DMS 273 treated with DMSO at 0.1 percent for 48 hours (cell line): Measurements from ENCODE around the gene FNTB.
"Not testable (repeated sequence)": the region's sequence is repeated elsewhere in the genome, so short reads cannot be mapped to it uniquely, and the experiment has no call there.

Source experiments
- DNase-seq: peaks from one replicate; lab custom pipeline; 2025; lab: John Stamatoyannopoulos, UW

The FNTB gene

DNA sequence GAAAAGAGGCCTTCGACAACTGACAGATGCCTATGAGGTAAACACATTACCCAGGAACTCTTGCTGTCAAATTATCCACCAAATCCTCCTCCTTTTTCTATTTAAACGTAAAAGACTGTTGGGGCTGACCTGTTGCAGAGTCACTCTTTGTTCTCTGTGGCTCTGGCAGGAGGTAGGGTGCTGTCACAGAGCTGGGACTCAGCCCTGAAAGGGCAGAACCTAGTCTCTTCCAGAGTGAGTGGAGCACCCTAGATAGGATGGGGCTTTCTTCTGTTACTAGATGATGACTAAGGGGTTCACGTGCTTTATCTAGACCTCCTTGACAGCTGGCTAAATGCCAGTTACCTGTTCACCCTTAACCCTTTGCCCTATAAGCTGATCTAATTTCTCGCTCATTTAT is 25.7 kb downstream of the FNTB start:
- DNase-seq, result no peak

DNA sequence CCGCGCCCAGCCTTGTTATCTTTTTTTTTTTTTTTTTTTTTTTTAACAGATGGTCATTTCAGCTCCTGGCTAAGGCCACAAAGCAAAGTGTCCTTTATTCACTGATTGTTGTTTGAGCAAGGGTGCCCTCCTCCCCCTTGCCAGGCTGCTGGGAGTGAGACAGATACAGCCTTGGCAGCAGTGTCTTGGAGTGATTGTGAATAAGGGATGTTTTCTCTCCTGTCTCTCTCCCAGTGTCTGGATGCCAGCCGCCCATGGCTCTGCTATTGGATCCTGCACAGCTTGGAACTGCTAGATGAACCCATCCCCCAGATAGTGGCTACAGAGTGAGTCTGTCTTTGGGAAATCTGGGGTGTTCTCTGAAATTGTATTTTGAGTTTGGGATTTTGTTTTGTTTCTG is 28.7 kb downstream of the FNTB start:
- DNase-seq, result no peak

DNA sequence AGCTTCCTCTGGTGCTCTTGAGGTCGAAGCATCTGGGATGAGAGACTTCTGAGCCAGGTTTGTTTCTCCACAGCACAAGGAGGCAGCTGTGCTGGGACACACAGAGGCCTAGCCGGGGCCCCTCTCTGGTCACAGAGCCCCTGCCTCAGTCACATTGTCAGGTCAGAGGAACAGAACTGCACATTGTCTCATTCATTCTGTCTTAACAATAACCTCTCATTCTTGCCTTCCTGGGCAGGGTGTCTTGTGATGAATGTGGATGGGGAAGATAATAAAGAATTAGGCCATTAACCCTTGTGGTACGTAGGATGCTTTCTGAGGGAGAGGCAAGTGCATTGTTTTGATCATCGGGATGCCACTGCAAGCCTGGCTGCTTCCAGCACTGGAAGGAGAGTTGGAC is 29.8 kb downstream of the FNTB start:
- DNase-seq, result no peak

DNA sequence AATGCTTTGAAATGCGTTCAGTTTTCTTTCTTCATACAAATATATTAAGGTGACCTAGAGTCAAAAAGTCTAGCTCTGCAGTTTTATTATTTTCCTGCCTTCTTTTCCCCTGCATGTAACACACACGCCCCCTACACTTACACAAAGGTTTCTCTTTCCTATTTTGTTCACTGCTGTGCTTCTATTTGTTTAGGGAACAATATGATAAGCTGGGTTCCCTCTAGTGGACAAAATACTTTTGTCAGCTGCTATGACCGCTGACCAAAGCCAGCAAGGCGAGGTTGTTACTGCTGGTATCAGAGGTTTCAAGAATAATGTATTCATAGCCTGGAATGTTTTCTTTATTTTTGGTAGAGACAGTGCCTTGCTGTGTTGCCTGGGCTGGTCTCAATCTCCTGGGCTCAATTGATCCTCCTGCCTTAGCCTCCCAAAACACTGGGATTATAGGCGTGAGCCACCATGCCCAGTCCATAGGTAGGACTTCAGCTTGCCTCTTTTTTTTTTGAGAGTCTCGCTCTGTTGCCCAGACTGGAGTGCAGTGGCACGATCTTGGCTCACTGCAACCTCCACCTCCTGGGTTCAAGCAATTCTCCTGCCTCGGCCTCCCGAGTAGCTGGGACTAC is 33.4 kb downstream of the FNTB start:
- no peak for DNase-seq

DNA sequence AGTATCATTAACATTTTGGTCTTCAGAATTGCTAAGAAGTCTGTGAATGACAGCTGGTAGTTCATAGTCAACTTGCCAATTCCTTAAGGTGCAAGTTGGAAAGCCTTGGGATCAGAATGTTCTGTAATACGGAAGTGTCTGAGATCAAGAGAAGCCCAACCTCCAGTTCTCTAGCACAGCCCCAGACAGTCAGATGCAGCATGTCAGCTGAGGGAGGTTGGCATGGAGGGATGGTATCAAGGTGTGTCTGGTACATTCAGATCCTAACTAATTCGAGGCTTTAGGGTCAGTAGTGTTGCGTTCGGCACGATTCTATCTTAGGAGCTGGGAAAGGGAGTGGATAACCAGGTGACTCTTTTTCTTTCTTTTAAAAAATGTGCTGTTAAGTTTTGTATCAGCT is 38.3 kb downstream of the FNTB start:
- no peak for DNase-seq

DNA sequence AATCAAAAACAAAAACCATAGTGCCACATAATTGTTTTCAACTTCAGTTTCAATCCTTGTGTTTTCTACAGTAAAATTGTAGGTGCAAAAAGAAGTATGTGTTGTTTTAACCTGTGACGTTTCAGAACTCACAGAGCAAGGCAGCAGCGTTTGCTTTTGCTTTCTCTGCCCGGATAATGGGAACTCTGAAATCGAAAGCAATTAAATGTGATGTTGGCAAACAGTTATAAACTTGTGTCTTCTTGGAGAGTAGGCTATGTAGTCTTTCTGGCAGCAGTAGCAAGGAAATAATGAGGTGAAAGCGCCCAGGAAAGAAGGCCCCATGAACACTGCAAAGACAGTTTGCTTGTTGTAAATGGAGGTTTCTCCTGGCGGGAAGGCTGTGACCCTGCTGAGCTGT is 39.1 kb downstream of the FNTB start:
- DNase-seq, result no peak

DNA sequence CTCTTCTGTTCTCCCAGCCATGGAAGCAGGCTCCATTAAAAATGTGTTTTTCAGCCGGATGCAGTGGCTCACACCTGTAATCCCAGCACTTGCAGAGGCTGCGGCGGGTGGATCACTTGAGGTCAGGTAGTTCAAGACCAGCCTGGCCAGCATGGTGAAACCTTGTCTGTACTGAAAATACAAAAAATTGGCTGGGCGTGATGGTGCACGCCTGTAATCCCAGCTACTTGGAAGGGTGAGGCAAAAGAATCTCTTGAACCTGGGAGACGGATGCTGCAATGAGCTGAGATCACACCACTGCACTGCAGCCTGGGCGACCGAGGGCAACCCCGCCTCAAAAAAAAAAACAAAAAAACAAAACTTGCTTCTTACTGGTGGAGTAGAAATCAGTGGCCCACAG is 39.8 kb downstream of the FNTB start:
- no peak for DNase-seq

DNA sequence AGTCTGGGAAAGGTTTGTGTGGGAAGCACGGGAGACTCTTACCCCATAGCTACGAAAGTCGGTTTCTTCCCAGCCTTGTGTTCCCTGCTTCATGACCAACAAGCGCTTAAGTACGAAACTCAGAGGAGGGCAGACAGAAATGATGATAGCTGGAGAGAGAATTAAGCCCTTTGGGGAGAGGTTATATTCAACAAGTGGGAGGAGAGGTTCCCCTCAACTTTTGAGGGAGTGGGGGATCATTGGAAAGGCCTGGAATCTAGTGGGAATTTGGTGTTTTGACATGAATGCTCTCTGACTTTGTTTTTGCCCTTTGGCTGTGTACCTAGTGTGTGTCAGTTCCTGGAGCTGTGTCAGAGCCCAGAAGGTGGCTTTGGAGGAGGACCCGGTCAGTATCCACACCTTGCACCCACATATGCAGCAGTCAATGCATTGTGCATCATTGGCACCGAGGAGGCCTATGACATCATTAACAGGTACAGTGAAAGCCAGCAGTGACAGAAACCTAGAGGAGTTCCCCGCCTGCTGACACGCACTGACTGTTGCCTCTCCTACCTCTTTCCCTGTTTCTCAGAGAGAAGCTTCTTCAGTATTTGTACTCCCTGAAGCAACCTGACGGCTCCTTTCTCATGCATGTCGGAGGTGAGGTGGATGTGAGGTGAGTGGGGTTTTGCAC is 40.6 kb downstream of the FNTB start:
- DNase-seq, result no peak

DNA sequence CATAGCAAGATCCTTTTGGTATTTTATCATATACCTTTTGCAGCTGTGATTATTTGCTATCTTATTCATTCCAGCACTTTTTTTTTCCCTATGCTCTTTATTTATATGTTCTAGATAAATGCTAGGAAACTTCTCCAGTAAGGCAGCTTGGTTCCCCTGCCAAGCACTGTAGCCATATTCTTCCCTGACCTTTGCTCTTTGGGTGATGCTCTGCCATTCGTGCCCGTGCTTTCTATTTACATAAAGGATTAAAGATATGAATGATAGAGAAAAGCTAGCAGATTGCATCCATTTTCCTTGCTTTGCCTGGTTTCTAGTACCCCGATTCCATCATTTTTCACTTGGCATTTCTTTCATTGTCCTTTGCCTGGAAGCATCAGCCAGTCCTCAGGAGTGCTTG is 42.2 kb downstream of the FNTB start:
- DNase-seq, result no peak

DNA sequence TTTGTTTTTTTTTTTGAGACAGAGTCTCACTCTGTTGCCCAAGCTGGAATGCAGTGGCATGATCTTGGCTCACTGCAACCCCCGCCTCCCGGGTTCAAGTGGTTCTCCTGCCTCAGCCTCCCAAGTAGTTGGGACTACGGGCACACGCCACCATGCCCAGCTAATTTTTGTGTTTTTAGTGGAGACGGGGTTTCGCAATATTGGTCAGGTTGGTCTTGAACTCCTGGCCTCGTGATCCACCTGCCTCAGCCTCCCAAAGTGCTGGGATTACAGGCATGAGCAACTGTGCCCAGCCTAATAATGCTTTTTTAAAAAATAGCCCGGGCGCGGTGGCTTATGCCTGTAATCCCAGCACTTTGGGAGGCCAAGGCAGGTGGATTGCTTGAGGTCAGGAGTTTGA is 44.6 kb downstream of the FNTB start:
- DNase-seq, result not testable (repeated sequence)

DNA sequence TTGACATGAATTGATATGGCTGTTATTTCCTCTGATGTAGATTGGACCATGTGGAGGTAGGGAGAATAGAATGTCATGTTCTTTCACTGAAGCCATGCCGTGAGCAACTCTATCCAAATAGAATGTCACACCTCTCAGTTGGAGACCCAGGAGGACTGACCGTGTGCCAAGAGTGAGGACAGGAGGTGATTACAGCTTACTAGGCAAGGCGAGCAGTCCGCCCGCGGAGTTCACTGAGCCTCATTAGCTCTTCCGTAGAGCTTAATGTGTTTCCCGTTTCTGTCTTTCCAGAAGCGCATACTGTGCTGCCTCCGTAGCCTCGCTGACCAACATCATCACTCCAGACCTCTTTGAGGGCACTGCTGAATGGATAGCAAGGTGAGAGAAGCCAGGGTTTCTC is 45.6 kb downstream of the FNTB start:
- DNase-seq, result no peak

DNA sequence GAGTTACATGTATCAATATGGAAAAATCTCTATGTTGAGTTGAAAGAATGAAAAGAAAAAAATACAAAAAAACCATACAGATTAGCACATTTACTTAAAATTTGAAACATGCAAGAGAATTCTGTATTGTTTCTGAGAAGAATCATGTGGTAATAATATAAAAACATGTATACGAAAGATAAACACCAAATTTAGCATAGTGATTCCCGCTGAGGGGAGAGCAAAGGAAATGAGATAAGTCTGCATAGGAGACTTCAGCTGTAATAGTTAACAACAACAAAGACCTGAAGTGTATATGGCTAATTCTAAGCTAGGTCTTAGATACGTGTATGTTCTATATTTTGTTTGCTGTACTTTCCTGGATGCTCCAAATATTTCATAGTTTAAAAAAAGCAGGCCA is 46.5 kb downstream of the FNTB start:
- no peak for DNase-seq

DNA sequence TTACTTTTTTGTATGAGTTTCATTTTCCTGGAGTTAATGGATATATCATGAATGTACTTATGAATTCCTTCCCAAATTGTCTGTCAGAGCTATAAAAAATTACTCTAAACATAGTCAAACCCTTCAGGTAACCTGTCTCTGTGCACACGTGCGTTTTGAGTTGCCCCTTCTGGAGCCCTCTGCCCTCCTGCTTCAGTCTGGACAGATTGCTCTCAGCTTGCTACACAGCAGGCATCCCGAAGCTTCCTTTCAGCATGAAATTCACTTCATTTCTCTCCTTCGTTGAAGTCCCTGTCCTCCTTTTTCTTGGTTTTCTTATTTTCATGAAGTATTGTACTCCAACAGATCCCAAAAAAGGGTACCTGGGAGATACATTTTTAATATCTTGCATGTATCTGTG is 47.3 kb downstream of the FNTB start:
- DNase-seq, result no peak

DNA sequence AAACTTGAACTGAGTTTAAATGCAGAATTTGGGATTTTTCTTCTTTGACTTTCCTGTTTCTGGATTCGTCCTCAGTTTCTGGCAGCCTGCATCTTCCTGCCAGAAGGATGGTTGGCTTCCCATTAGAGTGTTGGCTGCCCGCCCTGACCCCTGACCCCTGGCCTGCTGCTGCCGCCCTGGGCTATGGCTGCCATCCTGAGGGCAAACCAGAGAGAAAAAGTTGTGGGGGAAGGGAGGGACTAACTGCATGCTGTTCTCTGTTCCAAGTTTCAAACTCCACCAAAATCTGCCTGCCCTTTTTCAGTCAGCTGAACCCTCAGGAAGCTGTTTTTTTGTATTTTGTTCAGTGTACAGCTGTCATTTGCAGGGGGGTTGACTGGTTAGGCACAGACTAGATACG is 48.4 kb downstream of the FNTB start:
- no peak for DNase-seq

DNA sequence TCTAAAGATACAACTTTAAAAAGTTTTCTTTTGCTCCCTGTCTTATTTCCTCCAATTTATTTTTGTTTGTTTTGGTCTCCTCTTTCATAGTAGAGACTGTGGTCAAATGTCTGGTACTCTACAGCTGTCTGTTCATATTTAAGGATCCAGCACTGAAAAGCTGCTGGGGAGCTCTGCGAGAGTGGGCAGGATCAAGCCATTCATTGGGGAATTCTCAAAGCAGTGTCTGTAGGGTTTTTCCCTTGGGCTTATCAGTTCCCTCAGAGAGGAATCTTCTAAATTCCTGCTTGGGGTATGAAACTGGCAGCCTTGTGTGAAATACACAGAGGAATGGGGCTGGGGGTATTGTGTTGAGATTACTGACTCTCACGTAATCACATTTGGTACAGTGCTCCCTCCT is 52.3 kb downstream of the FNTB start:
- DNase-seq, result no peak

DNA sequence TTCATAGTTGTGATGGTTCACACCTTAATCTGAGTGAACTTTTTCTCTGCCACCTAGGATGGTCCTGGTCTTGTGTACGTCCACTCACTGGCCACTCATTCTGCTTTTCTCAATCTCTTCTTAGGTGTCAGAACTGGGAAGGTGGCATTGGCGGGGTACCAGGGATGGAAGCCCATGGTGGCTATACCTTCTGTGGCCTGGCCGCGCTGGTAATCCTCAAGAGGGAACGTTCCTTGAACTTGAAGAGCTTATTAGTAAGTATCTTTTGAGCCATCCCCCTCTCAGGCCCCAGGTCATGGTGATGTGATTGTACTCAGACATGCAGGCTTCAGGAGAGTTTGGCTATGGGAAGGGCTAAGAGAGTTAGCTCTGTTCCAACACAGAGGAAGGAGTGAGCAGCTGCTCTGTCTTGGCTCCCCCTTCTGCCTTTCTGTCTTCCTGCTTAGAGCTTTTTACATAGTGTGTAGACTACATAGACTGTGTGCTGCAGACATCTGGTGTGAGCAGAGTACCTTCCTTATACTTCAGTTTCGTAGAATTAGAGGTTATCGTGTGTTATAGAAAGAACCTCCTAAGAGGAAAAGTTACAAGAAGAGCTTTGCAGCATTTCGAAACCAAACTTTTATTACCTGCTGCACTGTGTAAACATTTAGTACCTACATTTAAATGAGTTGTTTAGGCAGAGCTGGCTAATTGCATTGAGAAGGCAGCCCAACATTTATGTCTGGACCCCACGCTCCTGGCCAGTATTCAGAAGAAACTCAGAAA is 54.2 kb downstream of the FNTB start:
- no peak for DNase-seq

DNA sequence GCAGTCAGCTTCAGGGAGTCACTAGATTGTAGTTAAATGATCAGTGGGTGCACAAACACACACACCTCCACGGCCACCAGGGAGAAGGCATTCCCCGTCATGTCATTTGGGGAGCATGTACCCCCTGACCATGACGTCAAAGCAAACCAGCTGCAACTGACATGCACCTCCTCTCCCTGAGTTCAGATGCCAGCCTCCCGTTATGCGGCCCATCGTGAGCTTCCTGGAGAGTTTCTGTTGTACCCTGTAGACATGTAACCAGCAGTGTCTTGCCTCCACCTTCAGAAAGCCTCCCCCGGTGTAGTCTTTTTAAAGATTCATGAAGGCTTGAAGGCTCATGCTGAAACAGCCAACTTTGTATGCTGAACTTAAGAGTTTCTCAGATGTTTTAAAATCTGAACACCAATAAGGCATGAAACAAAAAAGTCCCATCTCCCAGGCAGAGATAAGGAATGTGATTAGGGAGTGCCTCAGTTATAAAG is 54.8 kb downstream of the FNTB start:
- DNase-seq, result no peak

DNA sequence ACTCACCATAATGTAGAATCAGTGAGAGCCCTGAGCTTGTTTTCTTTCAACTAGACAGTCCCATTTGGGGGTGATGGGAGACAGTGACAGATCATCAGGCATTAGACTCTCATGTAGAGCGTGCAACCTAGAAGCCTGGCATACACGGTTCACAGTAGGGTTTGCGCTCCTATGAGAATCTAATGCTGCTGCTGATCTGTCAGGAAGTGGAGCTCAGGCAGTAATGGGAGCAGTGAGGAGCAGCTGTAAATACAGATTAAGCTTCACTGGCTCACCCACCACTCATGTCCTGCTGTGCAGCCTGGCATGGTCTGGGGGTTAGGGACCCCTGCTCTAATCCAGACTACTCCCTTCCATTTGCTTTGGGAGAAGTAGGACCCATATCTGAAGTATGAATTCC is 55.6 kb downstream of the FNTB start:
- DNase-seq, result no peak

DNA sequence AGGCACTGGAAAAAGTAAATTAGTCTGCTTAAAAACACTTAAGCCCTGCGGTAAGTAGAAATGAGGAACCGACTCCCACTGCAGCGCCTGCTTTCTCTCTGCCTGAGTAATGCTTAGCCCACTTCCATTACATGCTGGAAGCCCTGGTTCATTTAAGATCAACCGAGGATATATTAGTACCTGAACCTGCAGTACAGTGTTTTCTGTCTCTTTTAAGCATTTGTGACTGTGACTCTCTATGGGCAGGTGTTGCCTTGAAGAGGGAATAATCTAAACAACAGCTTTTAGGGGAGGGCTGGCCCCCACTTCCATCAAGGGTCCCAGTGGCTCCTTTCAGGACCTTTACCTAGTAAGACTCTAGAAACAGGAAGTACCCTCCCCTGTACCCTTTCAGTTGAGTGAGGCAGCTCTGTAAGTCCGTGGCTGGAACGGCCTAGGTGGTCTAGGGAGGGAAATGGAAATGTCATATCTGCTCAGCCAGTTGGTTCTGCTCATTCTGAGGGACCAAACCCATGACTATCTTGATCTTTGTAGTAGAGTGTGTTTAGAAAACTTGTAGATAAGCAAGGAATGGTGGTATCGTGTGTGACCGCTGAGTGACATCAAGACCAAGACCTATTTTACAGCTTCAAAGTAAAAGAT is 56.2 kb downstream of the FNTB start:
- no peak for DNase-seq

DNA sequence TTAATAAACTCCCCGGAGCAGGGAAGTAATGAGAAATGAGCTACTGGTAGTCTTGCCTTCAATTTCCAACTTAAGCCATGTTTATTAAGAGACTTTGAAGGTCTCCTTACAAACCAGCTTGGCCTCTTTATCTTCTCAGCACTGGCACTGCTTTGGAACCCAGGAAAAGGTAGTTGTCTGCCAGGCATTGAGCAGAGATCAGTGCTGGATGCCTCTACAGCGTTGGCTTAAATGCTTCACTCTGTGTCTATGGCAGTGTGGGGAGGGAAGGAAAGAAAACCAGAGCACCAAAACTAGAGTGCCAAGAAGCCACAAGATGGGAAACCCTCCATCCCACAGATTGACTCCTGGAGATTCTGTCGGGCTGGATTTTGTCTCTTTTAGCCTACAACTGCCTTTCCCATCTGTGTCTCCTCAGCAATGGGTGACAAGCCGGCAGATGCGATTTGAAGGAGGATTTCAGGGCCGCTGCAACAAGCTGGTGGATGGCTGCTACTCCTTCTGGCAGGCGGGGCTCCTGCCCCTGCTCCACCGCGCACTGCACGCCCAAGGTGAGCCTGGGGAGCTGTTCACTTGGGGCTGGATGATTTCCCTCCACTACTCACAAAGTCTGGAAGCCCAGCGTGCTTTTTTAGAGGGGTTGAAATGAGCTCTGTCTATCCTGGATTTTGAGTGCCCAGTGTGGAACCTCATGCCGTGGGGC is 57.3 kb downstream of the FNTB start:
- DNase-seq, result no peak

DNA sequence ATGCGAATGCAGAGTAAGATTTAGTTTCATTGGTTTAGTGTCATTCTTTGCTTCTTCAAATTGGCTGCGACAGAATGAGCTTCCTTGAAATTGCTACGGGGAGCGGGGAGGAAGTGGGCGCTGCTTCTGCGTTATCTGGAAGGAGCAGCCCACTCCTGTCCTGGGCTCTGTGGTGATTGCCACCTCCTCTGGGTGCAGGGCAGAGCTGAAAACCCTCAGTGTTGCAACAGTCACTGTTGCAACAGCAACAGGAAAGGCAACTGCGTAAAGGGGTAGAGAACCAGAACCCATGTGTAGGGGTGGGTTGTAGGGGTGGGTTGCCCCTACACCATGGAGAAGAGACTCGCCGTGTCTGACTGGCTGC is 57.9 kb downstream of the FNTB start:
- no peak for DNase-seq

DNA sequence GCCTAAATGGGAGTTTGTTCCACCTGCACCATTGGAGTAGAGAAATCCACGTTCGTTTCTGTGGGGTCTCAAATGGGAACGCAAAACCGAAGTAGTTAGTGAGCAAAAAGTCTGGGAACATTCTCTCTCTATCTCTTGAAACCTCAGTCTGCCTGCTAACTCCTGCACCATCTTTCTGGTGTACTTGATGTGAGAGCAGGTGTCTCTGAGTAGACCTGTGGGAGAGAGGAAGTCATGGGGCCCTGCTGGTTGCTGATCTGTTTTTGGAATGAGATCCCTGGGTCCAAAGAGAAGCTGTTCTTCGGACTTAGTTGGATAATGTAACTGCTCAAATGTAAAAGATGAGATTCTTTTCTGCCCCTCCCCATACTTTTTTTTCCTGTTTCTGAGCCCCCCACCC is 58.3 kb downstream of the FNTB start:
- DNase-seq, result no peak
